OCI-LY3 (cell line): ENCODE measurements around the gene MYL7.

Experiments used
- EZH2phosphoT487 ChIP-seq: fragments of 200-600 bp; shearing (Covaris generic); IDR thresholded peaks from 2 replicates; pipeline ENCODE4 v1.6.1; 2018; ENCODE audit warnings: antibody characterized with exemption, mixed run types, low read depth
- TF ChIP-seq, protein P1 (sequence below): fragments of 200-600, 300-600 bp; sonication (generic); IDR thresholded peaks from 2 replicates; pipeline ENCODE4 v1.5.1; 2014; ENCODE audit warnings: antibody characterized with exemption, low read length, low read depth

DNA sequence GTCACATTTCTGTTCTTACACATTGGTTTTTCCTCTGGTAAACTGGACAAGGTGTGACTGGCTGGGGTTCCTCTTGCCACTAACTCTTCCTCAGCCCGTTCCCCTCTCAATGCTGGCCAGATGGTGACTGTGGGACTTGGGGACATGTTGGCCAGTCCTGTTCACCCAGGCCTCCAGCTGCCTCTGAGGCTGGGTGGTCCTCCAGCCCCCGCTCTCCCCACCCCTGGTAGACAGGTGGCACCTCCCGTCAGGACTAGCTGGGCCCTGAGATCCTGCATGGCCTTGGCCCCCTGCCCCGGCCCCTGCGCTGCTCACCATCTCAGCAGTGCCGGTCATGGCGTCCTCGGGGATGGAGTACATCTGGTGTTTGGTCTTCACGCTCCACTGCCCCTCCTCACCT, 10.8 kb upstream of the MYL7 start:
- TF ChIP-seq, protein P1, sequence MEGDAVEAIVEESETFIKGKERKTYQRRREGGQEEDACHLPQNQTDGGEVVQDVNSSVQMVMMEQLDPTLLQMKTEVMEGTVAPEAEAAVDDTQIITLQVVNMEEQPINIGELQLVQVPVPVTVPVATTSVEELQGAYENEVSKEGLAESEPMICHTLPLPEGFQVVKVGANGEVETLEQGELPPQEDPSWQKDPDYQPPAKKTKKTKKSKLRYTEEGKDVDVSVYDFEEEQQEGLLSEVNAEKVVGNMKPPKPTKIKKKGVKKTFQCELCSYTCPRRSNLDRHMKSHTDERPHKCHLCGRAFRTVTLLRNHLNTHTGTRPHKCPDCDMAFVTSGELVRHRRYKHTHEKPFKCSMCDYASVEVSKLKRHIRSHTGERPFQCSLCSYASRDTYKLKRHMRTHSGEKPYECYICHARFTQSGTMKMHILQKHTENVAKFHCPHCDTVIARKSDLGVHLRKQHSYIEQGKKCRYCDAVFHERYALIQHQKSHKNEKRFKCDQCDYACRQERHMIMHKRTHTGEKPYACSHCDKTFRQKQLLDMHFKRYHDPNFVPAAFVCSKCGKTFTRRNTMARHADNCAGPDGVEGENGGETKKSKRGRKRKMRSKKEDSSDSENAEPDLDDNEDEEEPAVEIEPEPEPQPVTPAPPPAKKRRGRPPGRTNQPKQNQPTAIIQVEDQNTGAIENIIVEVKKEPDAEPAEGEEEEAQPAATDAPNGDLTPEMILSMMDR, result no peak
- no peak for TF ChIP-seq EZH2phosphoT487
